HG03469 (cell line): ENCODE data around the gene RYK.
"Not testable (repeated sequence)": the region's sequence is repeated elsewhere in the genome, so short reads cannot be mapped to it uniquely, and the experiment has no call there.

Experiments used
- ATAC-seq: cut with Tn5 transposase; IDR thresholded peaks from one replicate; pipeline ENCODE4 v1.9.1; 2021; ENCODE audit warnings: mild to moderate bottlenecking, moderate library complexity, moderate number of reproducible peaks; ENCODE audit not compliant: unreplicated experiment

RYK gene

GRCh38 chr3:134250717-134251220 is at the start of gene RYK:
TSS of gene RYK (minus strand) at chr3:134250859. CDS start at chr3:134250654, 205 bp downstream.
- peak; percentile 73 for ATAC-seq

GRCh38 chr3:134299888-134300206 is 49.2 kb upstream of the RYK start:
- no peak for ATAC-seq

GRCh38 chr3:134299185-134299887 is 48.7 kb upstream of the RYK start:
- no peak for ATAC-seq

GRCh38 chr3:134298249-134298648 is 47.6 kb upstream of the RYK start:
- no peak for ATAC-seq

GRCh38 chr3:134296616-134297015 is 46.0 kb upstream of the RYK start:
- no peak for ATAC-seq

GRCh38 chr3:134295930-134296329 is 45.3 kb upstream of the RYK start:
- no peak for ATAC-seq

- ATAC-seq: peak; percentile 99
Measured at GRCh38 chr3:134294302-134295280, 43.9 kb upstream of the RYK start.

- no peak for ATAC-seq
Measured at GRCh38 chr3:134291319-134292254, 40.9 kb upstream of the RYK start.

GRCh38 chr3:134287512-134287911 is 36.9 kb upstream of the RYK start:
- ATAC-seq: no peak

- ATAC-seq: no peak
Measured at GRCh38 chr3:134284438-134284837, 33.8 kb upstream of the RYK start.

- no peak for ATAC-seq
Measured at GRCh38 chr3:134282659-134283047, 32.0 kb upstream of the RYK start.

GRCh38 chr3:134281912-134282658 is 31.4 kb upstream of the RYK start:
- no peak for ATAC-seq

GRCh38 chr3:134279466-134279865 is 28.8 kb upstream of the RYK start:
- ATAC-seq: no peak

GRCh38 chr3:134277066-134277660 is 26.5 kb upstream of the RYK start:
- no peak for ATAC-seq

GRCh38 chr3:134276086-134276485 is 25.4 kb upstream of the RYK start:
- no peak for ATAC-seq

- ATAC-seq: not testable (repeated sequence)
Measured at GRCh38 chr3:134275110-134275509, 24.5 kb upstream of the RYK start.

- no peak for ATAC-seq
Measured at GRCh38 chr3:134274571-134274970, 23.9 kb upstream of the RYK start.

GRCh38 chr3:134267996-134268395 is 17.3 kb upstream of the RYK start:
- ATAC-seq: no peak

- ATAC-seq: no peak
Measured at GRCh38 chr3:134260987-134261386, 10.3 kb upstream of the RYK start.
